Kidney (tissue), 22 donors: ENCODE results near the gene CFHR5. TPM values are rescaled to one million over a fixed set of nuclear protein-coding genes. Genes with fewer than 3 reads are reported as not detected.
"Not testable (repeated sequence)": the region's sequence is repeated elsewhere in the genome, so short reads cannot be mapped to it uniquely, and the experiment has no call there.

Experiments
- DNase-seq, 5 donors: peaks; one replicate each; pipeline ENCODE4 v3.0.0-alpha.2; 2013 to 2020
- FAIRE-seq: peaks from 2 replicates; lab custom pipeline; 2012; peaks lifted over from hg19 to GRCh38; lab: Jason Lieb, UNC
- H3K27ac ChIP-seq, 2 donors: one replicate each; pipeline ENCODE4 v1.7.0; 2013; ENCODE audit warnings: low read depth in 2 of 2, low read length in 2 of 2, inconsistent platforms in 1 of 2
- H3K27me3 ChIP-seq: one replicate; pipeline ENCODE4 v1.7.1; 2013; ENCODE audit warnings: low read length, inconsistent platforms; ENCODE audit not compliant: control insufficient read depth, insufficient read depth
- H3K36me3 ChIP-seq, 3 donors: one replicate each; pipeline versions ENCODE4 v1.7.0 to v1.7.1; 2013; ENCODE audit warnings: low read length in 3 of 3, control low read depth in 1 of 3, inconsistent platforms in 1 of 3; ENCODE audit not compliant: insufficient read depth in 3 of 3, control insufficient read depth in 2 of 3
- H3K4me1 ChIP-seq, 3 donors: one replicate each; pipeline versions ENCODE4 v1.7.0 to v1.7.1; 2013; ENCODE audit warnings: low read length in 3 of 3, inconsistent platforms in 1 of 3, low read depth in 1 of 3; ENCODE audit not compliant: control insufficient read depth in 2 of 3, insufficient read depth in 2 of 3
- H3K4me3 ChIP-seq, 3 donors: one replicate each; pipeline versions ENCODE4 v1.7.0 to v1.8.1; 2013; ENCODE audit warnings: low read length in 3 of 3, control low read depth in 1 of 3, inconsistent platforms in 1 of 3
- H3K9ac ChIP-seq, 3 donors: one replicate each; pipeline versions ENCODE4 v1.7.0 to v1.7.1; 2013; ENCODE audit warnings: low read length in 3 of 3, control low read depth in 1 of 3, inconsistent platforms in 1 of 3
- H3K9me3 ChIP-seq, 3 donors: one replicate each; pipeline versions ENCODE4 v1.7.0 to v1.7.1; 2013; ENCODE audit warnings: low read length in 3 of 3, control low read depth in 1 of 3, inconsistent platforms in 1 of 3; ENCODE audit not compliant: control insufficient read depth in 2 of 3, insufficient read depth in 1 of 3
- intact Hi-C: fragments of 100-400 bp; cut with DNase I; formaldehyde crosslinking; loops from one replicate; pipeline ENCODE4 v1.11.1; 2022
- long read RNA-seq, 10 donors: library from polyadenylated mRNA in 1 of 10; unstranded in 1 of 10; transcript quantifications; one replicate each; pipeline ENCODE4 v2.0.0 and lab custom pipeline, GENCODE V29; 2021 to 2026
- polyA plus RNA-seq: library from polyadenylated mRNA; stranded (reverse); fragments of 350-450 nt; fragmentation: Illumina TruSeq; extraction: RNeasy Lipid Tissue Mini Kit (QIAGEN cat#74804); gene quantifications from one replicate; pipeline ENCODE4 v1.2.3, GENCODE V29; 2014; ENCODE audit warnings: low read depth, low replicate concordance; ENCODE audit not compliant: insufficient read depth
- total RNA-seq: library from RNA; stranded (reverse); fragmentation: NEBNext Ultra II Directional; extraction: Animal tissue kit (Norgen Biotek cat#: 25700); gene quantifications from one replicate; pipeline ENCODE4 v1.2.1, GENCODE V29; 2021
- TF ChIP-seq, protein P1 (sequence below): IDR thresholded peaks from 3 replicates; pipeline ENCODE4 v1.5.1; 2012; ENCODE audit warnings: mild to moderate bottlenecking, moderate library complexity, borderline replicate concordance; ENCODE audit not compliant: insufficient read depth; ENCODE audit errors: extremely low read depth
- donor health status: control.
- donor health status: control.
- donor health status: control.
- donor health status: control.
- donor health status: control.
- donor health status: DM: yes; HTN: yes; CAD: no.
- donor health status: Normal renal cell carcinoma (clear cell type).

Gene CFHR5
- total RNA-seq (not detected), polyA plus RNA-seq (not detected)
- long read RNA-seq, donor 1: 0 reads
- long read RNA-seq, donor 2: 0 reads
- long read RNA-seq, donor 3: 0 reads
- long read RNA-seq, donor 4: 0 reads
- long read RNA-seq, donor 5: 0 reads
- long read RNA-seq, donor 6: 0 reads
- long read RNA-seq, donor 7: 0 reads
- long read RNA-seq, donor 8: 0 reads
- long read RNA-seq, donor 9: 0 reads
- long read RNA-seq, donor 10: 0 reads

GRCh38 chr1:196977278-196977677 is at the start of gene CFHR5:
Gene CFHR5, plus strand, starts transcription at chr1:196977556. Its CDS starts 109 bp downstream, at chr1:196977665.
- no peaks in the 10 kb centered on the region for H3K9me3 ChIP-seq
- H3K4me3 ChIP-seq: no peak within 1 kb of the TSS
- no peak within 1 kb of the TSS for H3K27ac ChIP-seq
- no peak within 1 kb of the TSS for H3K9ac ChIP-seq
- intact Hi-C loops: no loop called here
- H3K4me1 ChIP-seq: no peaks in the 10 kb centered on the region
- TF ChIP-seq, protein P1, sequence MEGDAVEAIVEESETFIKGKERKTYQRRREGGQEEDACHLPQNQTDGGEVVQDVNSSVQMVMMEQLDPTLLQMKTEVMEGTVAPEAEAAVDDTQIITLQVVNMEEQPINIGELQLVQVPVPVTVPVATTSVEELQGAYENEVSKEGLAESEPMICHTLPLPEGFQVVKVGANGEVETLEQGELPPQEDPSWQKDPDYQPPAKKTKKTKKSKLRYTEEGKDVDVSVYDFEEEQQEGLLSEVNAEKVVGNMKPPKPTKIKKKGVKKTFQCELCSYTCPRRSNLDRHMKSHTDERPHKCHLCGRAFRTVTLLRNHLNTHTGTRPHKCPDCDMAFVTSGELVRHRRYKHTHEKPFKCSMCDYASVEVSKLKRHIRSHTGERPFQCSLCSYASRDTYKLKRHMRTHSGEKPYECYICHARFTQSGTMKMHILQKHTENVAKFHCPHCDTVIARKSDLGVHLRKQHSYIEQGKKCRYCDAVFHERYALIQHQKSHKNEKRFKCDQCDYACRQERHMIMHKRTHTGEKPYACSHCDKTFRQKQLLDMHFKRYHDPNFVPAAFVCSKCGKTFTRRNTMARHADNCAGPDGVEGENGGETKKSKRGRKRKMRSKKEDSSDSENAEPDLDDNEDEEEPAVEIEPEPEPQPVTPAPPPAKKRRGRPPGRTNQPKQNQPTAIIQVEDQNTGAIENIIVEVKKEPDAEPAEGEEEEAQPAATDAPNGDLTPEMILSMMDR: no peak
- no peak for FAIRE-seq
- no peaks in the 10 kb centered on the region for H3K27me3 ChIP-seq
- no peak for DNase-seq
- no peaks in the 10 kb centered on the region for H3K36me3 ChIP-seq

DNA sequence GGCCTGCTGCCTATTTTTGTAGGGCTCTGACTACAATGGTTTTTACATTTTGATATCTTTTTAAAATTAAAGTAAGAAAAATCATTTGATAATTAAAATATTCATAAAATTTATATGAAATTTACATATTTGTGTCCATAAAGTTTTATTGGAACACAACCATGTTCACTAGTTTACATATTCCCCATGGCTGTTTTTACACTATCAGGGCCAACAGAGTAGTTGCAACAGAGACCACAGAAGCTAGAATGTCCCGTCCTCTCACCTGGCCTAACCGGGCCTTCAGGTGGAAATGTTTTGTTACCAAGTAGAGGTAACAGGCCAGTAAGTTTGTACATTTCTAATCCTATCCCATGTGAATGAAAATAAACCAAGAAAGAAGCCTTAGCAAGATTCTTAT is 44.5 kb upstream of the CFHR5 start:
- H3K9ac ChIP-seq, H3K27me3 ChIP-seq, H3K4me1 ChIP-seq, intact Hi-C loops, FAIRE-seq, H3K4me3 ChIP-seq, DNase-seq, H3K36me3 ChIP-seq, H3K9me3 ChIP-seq, H3K27ac ChIP-seq: not testable (repeated sequence)

DNA sequence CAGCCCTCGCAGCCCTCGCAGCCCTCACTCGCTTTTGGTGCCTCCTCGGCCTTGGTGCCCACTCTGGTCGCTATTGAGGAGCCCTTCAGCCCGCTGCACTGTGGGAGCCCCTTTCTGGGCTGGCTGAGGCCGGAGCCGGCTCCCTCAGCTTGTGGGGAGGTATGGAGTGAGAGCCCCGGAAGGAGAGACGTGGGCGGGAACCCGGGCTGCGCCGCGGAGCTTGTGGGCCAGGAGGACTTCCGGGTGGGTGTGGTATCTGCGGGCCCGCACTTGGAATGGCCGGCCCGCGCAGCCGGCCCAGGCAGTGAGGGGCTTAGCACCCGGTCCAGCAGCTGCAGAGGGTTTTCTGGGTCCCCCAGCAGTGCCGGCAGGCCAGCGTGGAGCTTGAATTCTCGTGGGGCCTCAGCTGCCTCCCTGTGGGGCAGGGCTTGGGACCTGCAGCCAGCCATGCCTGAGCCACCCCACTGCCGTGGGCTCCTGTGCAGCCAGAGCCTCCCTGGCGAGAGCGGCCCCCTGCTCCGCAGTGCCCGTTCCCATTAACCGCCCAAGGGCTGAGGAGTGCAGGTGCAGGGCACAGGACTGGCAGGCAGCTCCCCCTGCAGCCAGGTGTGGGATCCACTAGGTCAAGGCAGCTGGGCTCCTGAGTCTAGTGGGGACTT is 43.7 kb upstream of the CFHR5 start:
- Histone ChIP-seq H3K9me3 (no peaks in the 10 kb centered on the region), H3K4me3 (no peak overlapping the region), H3K9ac (no peak overlapping the region), H3K4me1 (no peaks in the 10 kb centered on the region), H3K36me3 (no peaks in the 10 kb centered on the region), H3K27ac (no peak overlapping the region), H3K27me3 (no peaks in the 10 kb centered on the region)
- TF ChIP-seq, protein P1: no peak
- FAIRE-seq: no peak
- DNase-seq: peak in 1 of 5 donors; percentile 59
- intact Hi-C loops: no loop called here

GRCh38 chr1:196941474-196941873 is 35.9 kb upstream of the CFHR5 start:
- H3K4me3 ChIP-seq, H3K4me1 ChIP-seq, H3K9ac ChIP-seq, intact Hi-C loops, FAIRE-seq, H3K27ac ChIP-seq, H3K9me3 ChIP-seq, H3K36me3 ChIP-seq, H3K27me3 ChIP-seq: not testable (repeated sequence)
- DNase-seq: peak in 1 of 5 donors; percentile 23

- FAIRE-seq, H3K36me3 ChIP-seq, DNase-seq, H3K4me3 ChIP-seq, H3K27ac ChIP-seq, intact Hi-C loops, H3K9ac ChIP-seq, H3K9me3 ChIP-seq, H3K4me1 ChIP-seq, H3K27me3 ChIP-seq: not testable (repeated sequence)
Measured at GRCh38 chr1:196943568-196943967, 33.8 kb upstream of the CFHR5 start, which contains the start of gene CFHR2. Gene CFHR2, plus strand, starts transcription at chr1:196943738. Its CDS starts 143 bp downstream, at chr1:196943881.
